HG02571 (cell line): ENCODE measurements around the gene TBC1D22A.
"Not testable (repeated sequence)": the region's sequence is repeated elsewhere in the genome, so short reads cannot be mapped to it uniquely, and the experiment has no call there.

Experiments used
- ATAC-seq: cut with Tn5 transposase; IDR thresholded peaks from one replicate; pipeline ENCODE4 v1.9.1; 2021; ENCODE audit warnings: mild to moderate bottlenecking, moderate library complexity; ENCODE audit not compliant: unreplicated experiment

The TBC1D22A gene, protein sequence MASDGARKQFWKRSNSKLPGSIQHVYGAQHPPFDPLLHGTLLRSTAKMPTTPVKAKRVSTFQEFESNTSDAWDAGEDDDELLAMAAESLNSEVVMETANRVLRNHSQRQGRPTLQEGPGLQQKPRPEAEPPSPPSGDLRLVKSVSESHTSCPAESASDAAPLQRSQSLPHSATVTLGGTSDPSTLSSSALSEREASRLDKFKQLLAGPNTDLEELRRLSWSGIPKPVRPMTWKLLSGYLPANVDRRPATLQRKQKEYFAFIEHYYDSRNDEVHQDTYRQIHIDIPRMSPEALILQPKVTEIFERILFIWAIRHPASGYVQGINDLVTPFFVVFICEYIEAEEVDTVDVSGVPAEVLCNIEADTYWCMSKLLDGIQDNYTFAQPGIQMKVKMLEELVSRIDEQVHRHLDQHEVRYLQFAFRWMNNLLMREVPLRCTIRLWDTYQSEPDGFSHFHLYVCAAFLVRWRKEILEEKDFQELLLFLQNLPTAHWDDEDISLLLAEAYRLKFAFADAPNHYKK

DNA sequence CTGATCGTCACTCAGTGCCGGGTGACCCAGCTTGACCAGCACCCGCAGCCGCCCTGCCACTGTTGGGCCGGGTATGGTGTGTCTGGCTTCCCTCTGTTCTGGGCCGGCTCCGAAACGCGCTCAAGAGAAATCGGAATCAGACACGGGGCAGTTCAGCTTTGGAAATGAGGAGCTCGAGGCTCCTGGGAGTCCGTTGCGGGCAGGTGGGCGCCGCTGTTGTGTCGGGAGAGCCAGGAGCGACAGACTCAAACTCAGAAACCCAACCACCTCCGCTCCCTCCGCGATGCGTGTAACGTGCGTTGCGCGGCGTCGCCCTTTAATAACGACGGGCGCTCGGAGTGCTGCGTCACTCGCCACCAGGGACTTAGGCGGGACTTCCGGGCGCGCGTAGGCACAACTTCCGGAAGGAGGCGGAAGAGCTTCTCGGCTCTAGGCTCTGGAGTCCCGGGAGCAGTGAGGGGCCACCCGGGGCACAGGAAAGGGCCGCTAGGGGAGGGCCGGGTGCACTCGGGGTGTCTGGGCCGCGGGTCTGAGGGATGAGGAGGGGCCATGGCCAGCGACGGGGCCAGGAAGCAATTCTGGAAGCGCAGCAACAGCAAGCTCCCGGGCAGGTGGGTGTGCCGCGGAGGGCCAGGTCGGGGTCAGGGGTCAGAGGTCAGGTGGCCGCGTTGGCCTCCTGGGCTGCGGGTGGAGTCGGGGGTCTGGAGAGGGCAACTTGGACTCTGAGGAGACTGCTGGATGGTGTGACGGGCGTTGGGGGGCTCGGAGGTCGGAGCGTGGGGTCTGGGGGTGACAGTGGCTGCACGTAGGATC, at the start of gene TBC1D22A:
TSS of gene TBC1D22A (plus strand) at position 413 of the 813 bp plus-strand sequence. CDS start at position 550, 137 bp downstream.
- peak; percentile 70 for ATAC-seq

DNA sequence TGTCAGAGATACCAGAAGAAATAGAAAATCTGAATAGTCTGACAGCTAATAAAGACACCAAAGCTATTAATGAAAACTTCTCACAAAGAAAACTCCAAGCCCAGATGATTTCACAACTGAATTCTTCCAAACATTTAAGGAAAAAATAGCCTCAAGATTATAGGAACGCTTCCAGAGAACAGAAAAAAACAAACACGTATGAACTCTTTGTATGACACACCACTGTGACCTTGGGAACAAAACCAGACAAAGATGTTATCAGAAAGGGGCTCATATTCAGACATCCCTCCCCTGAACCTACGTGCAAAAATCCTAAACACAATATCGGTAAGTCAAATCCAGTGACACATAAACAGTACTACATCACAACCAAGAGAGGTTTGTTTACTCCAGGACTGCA, 47.9 kb upstream of the TBC1D22A start:
- ATAC-seq, result no peak

DNA sequence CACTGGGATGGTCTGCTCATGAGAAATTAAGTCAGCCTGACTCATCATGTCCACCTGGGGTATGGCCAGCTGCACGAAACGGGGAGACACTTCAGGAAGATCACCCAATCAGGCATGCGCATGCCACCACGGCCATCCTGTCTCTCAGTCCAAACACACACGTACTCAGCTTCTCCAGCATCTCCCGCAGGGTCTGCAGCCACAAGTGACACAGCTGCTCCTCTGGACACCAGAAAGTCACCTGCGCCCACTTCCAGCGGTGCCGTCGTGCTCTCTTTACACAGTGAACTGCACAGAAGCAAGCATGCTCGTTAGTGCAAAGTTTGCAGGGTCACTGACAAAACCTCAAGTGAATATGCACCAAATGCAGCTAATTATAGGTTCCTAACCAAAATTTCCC, 42.5 kb upstream of the TBC1D22A start:
- ATAC-seq, result no peak

DNA sequence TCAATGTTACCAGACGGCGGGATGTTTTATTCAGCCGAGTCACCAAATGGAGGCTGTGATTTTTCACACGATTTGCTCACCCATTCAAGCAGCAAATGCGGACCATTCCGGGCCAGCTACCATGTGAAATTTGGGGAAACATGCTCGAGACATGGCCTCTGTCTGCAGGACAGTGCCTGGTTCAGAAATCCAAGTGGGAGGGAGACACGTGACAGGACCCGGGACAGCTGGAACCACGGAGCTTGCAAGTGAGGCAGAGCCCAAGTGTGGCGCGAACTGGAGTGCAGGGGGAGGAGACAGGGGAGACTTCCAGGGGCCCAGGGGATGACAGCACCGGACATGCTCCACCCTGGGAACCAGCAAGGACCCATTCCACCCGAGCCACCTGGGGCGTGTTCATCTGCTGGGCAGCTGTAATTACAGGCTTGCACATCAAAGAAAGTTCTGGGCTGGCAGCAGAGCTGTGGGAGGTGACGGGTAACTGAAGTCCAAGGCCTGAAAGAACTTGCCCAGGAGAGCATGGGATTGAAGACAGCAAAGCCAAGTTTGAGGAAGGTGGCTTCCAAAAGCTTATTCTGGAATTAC, 40.9 kb upstream of the TBC1D22A start:
- ATAC-seq, result no peak

DNA sequence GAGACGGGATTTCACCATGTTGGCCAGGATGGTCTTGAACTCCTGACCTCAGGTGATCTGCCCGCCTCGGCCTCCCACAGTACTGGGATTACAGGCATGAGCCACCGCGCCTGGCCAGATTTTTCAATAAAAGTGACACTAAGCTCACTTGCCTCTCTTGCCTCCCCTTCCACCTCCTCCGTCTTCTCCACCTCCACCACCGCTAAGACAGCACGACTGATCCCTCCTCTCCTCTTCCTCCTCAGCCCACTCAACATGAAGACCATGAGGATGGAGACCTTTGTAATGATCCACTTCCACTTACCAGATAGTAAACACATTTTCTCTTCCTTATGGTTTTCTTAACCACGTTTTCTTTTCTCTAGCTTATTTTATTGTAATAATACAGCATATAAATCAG, 38.6 kb upstream of the TBC1D22A start:
- ATAC-seq, result no peak

DNA sequence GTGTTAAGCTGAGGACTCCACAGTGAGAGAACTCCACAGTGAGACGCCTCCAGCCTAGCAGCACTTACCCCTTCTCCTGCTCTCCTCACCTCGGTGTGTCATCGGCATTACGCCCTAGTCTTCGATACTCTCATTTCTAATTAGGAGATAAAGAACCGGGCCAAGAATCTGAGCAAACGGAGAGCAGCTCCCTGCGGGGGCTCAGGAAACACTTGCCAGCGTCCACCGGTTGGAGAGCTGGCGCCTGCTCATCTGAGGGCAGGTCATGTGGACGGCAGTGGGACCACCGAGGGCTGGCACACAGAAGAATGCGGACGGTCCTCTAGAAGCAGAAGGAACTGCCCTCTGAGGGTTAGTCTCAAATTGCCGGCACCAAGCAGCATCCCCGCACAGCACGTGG, 37.4 kb upstream of the TBC1D22A start:
- no peak for ATAC-seq

DNA sequence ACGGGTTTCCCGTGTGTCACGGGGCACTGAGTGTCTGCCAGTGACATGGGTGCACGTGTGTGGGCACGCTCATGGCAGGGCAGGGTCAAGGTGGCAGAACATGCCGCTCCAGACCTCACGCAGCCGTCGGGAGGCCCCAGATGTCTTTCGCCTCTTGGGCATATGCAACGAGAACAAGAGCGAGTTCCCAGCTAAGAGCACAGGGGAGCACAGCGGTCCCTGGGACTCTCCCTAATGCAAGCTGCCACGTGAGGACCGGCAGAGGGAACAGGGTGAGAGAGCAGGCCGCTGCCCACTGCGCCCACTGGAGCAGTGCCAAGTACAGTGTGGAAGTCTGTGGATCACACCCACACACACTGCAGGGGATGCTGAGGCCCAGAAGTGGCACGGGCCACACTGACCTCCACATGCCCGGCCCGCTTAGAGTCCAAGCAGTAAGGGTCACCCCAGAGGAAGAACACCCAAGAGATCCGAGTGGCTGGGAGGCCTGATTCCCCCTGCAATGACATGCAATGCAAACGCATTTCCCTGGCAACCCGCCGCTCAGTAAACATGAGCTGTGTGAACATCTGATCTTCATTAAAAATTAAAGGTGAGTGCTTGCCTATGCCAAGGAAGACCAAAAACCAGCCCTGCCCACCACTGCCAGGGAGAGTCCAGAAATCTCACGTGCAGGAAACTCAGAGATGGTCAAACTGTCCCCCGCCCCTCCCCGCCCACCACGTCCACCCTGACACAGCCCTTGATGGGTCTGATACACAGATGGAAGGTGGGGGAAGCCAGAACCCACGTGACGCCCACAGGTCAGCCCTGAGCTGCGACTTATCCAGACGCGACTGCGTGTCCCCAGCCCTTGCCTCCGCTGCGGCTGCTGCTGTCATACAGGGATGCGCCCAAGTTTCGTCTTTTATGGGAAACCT, 36.1 kb upstream of the TBC1D22A start:
- ATAC-seq, result no peak

DNA sequence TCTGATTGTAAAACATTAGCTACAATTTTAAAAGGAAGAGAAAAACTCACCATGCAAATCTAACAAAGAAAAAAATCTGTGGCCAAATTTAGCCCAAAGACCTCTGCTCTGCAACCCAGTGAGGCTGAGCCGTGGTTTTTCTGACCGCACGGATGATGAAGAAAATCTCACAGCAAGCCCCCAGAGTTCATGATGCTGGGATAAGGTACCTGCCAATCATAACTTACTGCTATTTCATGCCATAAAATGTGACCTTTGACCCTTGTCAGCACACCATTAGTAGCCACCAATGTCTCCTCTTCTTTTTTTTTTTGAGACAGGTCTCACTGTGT, 35.5 kb upstream of the TBC1D22A start:
- ATAC-seq, result no peak

DNA sequence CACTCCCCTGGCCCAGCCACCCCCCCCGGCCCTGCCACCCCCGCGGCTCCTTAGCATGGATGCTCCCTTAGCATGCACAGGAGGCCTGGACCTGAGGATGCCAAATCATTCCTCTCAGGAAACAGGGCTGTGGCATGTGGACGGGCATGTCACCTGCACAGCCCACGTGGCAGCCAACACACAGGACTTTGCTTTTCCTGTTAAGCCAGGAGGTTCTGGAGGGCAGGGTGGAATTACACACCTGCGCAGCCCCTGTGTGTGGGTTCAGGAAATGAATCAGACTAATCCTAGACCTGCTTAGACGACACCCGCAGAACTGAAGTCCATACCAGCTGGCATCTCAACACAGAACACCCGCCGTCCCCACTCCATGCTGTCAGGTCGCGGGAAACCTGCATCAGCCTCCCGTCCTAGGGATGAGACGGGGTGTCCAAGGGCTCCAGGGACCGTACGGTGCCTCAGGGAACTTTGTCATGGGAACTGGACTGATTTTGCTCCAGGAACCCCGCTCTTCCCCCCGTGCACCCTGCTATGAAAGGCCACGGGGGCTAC, 34.6 kb upstream of the TBC1D22A start:
- no peak for ATAC-seq

DNA sequence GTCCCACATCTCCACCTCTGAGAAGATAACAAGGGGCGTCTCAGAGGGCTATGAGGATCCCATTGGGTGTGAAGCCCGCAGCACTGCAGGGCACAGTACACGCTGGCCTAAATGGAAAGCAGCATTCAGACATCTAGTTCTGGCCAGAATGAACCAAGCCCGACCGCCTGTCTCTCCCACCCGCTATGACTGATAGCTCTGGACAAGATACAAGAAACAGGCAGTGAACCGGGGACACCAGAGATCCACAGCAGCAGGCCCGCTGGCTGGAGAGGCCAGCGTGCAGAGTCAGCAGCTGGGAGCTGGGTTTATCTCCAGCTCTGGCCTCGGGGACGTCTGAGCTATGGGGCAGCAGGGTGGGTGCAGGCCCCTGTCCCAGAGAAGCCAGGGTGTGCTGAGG, 34.0 kb upstream of the TBC1D22A start:
- no peak for ATAC-seq

DNA sequence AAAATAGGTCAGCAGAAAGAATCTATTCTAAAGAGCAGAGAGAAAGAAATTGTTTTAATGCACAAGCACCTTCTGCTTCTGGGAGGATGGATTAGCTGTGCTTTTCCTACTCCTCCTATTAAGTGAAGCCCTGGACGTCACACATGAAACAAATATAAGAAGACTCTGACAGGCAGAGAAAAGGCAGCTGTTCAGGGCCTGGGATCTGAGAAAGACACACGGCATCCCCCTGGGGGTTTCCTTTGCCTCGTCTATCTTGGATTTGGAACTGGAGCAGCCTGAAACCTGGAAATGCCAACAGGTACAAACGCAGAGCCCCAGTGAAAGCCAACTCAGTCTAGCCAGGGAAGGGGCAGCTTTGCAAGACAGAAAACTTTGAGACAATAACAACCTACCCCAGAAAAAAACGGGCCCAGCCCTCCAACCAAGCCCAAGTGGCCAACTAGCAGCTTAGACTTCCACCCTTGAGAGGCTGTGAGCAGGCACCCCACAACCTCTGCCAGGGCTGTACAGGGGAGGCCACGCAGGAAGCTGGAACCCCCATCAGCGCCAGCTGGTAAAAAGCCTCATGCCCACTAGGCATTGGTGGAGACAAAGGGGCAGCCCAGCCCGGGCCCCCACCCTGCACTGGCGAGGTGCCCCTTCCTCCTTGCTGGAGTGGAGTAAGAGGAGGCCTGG, 31.7 kb upstream of the TBC1D22A start:
- ATAC-seq, result no peak

DNA sequence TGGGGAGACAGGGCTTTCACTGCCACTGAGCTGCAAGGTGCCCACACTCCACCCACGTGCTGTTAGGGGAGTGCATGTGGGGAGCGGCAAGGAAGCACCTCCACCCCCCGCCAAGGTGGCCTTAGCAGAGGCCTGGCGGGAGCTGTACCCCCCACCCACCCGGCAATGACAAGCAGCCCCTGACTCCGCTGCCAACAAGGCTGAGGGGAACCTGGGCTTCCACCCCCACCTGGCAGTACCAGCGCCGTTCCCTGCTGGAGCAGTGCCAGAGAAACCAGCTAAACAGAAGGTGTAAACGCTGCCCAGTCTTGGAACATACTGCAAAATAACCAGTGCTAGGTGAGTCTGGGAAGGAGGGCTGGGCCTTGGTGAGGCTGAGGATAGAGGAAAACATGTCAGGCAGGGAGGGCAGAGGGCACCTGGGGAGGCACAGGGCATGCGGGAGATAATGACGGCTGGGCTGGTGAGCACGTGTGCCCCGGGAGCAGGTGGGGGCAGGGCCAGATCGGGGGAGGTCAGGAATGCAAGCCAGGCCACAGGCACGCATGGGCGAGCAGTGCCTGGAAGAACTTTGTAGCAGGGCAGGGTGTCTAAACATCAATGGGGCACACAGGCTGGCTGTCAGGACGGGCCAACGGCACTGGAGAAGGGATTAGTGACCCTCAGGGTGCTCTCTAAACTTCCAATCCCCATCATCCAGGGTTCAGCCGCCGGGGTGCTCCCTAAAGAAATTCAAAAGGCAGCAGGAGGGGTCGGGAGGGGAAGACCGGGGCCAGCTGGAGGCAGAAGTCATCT, 31.0 kb upstream of the TBC1D22A start:
- no peak for ATAC-seq

DNA sequence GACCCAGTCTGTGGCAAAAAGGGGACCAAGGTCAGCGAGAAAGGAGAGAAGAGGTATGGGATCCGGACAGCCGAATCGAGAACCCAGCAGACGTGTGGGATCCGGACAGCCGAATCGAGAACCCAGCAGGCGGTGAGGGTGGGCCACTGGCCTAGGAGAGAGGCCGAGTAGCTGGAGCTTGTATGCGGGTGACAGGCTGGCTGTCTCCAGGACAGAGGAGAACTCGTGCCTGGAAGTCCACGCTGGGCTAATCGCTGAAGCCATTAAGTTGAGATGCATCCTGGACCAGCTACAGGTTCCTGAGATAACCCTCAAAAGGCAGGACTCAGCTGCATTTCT, 30.4 kb upstream of the TBC1D22A start:
- ATAC-seq, result no peak

DNA sequence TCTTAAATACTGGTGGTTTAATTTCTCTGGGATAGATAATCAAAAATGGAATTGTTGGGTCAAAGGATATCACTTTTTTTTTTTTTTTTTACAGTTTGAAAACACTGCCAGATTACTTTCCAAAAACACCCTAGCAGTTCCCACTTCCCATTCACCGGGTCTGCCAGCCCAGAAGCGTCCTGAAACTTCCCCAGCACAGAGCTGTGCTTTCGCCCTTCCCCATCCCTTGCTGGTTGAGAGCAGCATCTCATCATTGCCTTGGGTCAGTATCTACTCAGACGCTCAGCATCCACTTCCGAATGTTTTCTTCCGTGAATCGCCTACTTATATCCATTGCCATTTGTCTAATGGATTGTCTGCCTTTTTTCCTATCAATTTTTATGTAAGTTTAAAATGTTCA, 29.9 kb upstream of the TBC1D22A start:
- ATAC-seq, result no peak

DNA sequence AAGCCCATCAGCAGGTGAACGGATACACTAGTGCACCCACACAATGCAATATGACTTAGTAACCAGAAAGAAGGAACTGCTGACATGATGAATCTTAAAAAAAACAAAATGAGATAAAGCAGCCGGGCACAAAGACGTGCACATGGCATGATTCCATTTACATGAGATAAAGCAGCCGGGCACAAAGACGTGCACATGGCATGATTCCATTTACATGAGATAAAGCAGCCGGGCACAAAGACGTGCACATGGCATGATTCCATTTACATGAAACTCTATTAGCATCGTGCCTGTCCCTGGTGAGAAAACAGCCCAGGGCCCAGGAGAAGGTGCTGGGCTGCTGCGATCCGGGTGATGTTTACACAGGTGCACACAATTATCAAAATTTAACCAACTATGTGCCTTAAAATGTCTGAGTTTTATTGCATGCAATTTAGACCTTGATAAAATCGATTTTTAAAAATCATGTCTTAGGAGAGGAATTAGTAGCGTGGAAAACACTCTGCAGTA, 28.2 kb upstream of the TBC1D22A start:
- not testable (repeated sequence) for ATAC-seq

DNA sequence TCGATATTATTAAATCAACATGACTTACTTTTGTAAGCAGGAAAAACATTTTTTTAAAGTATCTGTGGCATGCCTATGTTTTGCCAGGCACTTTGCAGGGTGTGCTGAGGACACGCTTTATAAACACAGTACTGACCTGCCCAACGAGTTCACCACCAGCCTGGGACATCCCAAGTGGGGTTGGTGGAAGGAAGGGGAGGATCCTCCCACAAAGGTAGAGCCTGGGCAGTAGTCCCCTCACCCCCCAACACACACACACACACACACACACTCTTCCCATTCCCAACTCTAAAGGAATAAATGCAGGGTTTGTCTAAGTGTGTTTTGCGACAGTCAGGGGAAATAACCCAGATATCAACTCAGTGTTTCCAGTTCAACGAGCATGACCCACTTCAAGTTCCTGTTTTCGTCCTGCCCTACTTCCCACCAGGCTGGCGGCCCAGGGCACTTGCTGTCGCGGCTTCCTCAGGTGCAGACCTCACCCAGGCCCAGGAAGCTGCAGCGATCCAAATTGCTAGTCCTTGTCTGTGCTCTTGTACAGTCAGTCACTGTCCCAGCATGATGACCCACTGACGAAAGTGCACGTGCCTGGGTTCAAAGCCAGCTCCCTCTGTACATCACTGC, 27.5 kb upstream of the TBC1D22A start:
- no peak for ATAC-seq

DNA sequence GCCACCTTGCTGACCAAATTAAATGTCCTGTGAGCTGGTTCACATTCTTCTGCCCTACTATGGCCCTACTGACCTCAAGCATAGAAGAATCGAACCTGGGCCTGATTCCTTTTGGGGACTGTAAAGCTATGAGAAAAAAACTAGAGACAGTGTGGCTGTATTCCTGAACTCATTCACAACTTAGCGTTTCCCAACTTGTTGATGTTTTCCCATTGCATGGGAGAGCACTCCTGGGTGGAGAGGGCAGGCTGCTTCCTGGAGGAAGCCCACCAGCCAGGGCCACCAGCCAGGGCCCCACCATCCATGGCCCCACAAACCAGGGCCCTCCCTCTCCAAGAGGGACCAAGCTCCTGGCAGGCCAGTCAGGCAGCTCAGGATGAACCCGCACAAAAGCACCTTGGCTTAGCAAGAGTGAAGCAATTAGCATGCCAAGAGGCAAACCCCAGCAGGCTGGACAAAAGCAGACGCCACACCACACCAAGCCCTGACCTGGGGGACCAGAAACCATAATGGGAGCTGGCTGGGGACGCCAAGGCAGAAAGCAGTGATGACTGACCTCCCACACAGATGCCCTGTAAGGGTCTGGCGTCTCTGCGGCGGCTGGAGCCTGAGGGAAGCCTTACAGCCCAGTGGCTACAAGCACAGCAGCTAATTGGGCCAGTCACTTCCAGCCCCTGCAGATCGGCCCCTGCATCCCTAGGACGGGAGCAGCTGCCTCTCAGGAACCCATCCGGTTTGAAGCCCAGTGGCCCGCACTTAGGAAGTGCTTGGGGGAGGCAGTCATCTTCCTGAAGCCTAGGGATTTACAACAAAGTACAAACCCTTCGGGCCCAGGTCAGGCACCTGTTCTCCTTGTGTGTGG, 26.5 kb upstream of the TBC1D22A start:
- no peak for ATAC-seq
